ENCODE results near the gene CTR9.

GRCh38 chr11:10800292-10800691 is 49.2 kb downstream of the CTR9 start:
- no peak for TF ChIP-seq POLR2AphosphoS5 (IDR thresholded peaks at IDR 0.05; ENCODE audit: low read depth, low read length)
- TF ChIP-seq POLR2A (IDR thresholded peaks at IDR 0.05; ENCODE audit: low read depth, low read length), result no peak
- no peak for TF ChIP-seq PAX5 (IDR thresholded peaks at IDR 0.05; ENCODE audit: insufficient read depth, low read length, severe bottlenecking)
- TF ChIP-seq TAF1 (IDR thresholded peaks at IDR 0.05; ENCODE audit: low read depth, low read length), result no peak
